ENCODE results near the gene STT3B.
"Not testable (repeated sequence)": the region's sequence is repeated elsewhere in the genome, so short reads cannot be mapped to it uniquely, and the experiment has no call there.

The STT3B gene

GRCh38 chr3:31532587-31533168, at the start of gene STT3B:
STT3B (plus strand) TSS chr3:31532925; CDS start chr3:31532999, 74 bp downstream.
- DNase-seq (ENCODE audit: low spot score) (peak; percentile 87), FAIRE-seq (no peak)

- no peak for DNase-seq (ENCODE audit: low spot score)
- FAIRE-seq: no peak
These were observed 48.9 kb upstream of the STT3B start for GRCh38 chr3:31483776-31484175.

GRCh38 chr3:31485196-31485595, 47.5 kb upstream of the STT3B start:
- DNase-seq (ENCODE audit: low spot score) (no peak), FAIRE-seq (no peak)

GRCh38 chr3:31486865-31487533, 45.7 kb upstream of the STT3B start:
- FAIRE-seq: no peak

GRCh38 chr3:31488475-31489017, 44.2 kb upstream of the STT3B start:
- FAIRE-seq (no peak), DNase-seq (ENCODE audit: low spot score) (no peak)

More at GRCh38 chr3:31486865-31487533, 45.7 kb upstream of the STT3B start:
- DNase-seq (ENCODE audit: low spot score): no peak

GRCh38 chr3:31490502-31490901, 42.2 kb upstream of the STT3B start:
- no peak for DNase-seq (ENCODE audit: low spot score)
- no peak for FAIRE-seq

GRCh38 chr3:31491660-31492059, 41.1 kb upstream of the STT3B start:
- FAIRE-seq (no peak), DNase-seq (ENCODE audit: low spot score) (no peak)

- DNase-seq (ENCODE audit: low spot score) (no peak), FAIRE-seq (no peak)
These were observed 39.6 kb upstream of the STT3B start for GRCh38 chr3:31493149-31493548.

- DNase-seq (ENCODE audit: low spot score) (no peak), FAIRE-seq (no peak)
These were observed 36.6 kb upstream of the STT3B start for GRCh38 chr3:31495971-31496665.

- no peak for DNase-seq (ENCODE audit: low spot score)
- no peak for FAIRE-seq
These were observed 33.9 kb upstream of the STT3B start for GRCh38 chr3:31498791-31499190.

- DNase-seq (ENCODE audit: low spot score) (no peak), FAIRE-seq (no peak)
These were observed 33.4 kb upstream of the STT3B start for GRCh38 chr3:31499281-31499680.

GRCh38 chr3:31502803-31503221, 29.9 kb upstream of the STT3B start:
- DNase-seq (ENCODE audit: low spot score): no peak
- FAIRE-seq: no peak

- DNase-seq (ENCODE audit: low spot score): no peak
- FAIRE-seq: no peak
These were observed 29.3 kb upstream of the STT3B start for GRCh38 chr3:31503456-31503855.

GRCh38 chr3:31504230-31504629, 28.5 kb upstream of the STT3B start:
- DNase-seq (ENCODE audit: low spot score) (no peak), FAIRE-seq (no peak)

- DNase-seq (ENCODE audit: low spot score): no peak
- no peak for FAIRE-seq
These were observed 27.2 kb upstream of the STT3B start for GRCh38 chr3:31505371-31506048.

- not testable (repeated sequence) for FAIRE-seq; DNase-seq (ENCODE audit: low spot score)
These were observed 26.2 kb upstream of the STT3B start for GRCh38 chr3:31506515-31506914.

GRCh38 chr3:31508452-31509146, 24.1 kb upstream of the STT3B start:
- FAIRE-seq: no peak
- DNase-seq (ENCODE audit: low spot score): no peak

- DNase-seq (ENCODE audit: low spot score): no peak
- no peak for FAIRE-seq
These were observed 23.5 kb upstream of the STT3B start for GRCh38 chr3:31509147-31509728.

- DNase-seq (ENCODE audit: low spot score) (no peak), FAIRE-seq (peak; percentile 46)
These were observed 18.2 kb upstream of the STT3B start for GRCh38 chr3:31514570-31514969.

- DNase-seq (ENCODE audit: low spot score) (no peak), FAIRE-seq (no peak)
These were observed 17.0 kb upstream of the STT3B start for GRCh38 chr3:31515486-31516284.

All from urothelium cell line (cell line).